A549 (cell line): ENCODE results near the gene IL1R1. TPM values are rescaled to one million over a fixed set of nuclear protein-coding genes. Genes with fewer than 3 reads are reported as not detected.
"Not testable (repeated sequence)": the region's sequence is repeated elsewhere in the genome, so short reads cannot be mapped to it uniquely, and the experiment has no call there.

Experiments
- ATAC-seq, 2 experiments: fragments of 200-7000 bp in 1 of 2; fragments of >200 bp in 1 of 2; cut with Nextera tagmentation in 1 of 2; cut with Tn5 transposase in 1 of 2; 3 replicates each; pipeline versions ENCODE4 v1.8.0 to v1.9.1; 2018 to 2020; ENCODE audit warnings: mild to moderate bottlenecking in 1 of 2, moderate library complexity in 1 of 2
- CTCF ChIA-PET: fragments of 300-600 bp; sonication (Branson Sonifier 250); formaldehyde crosslinking; extraction: SDS; loops from one replicate; lab custom pipeline; 2021; ENCODE audit warnings: antibody characterized with exemption, inconsistent platforms; lab: Yijun Ruan, JAX
- POLR2A ChIA-PET: fragments of 350-600 bp; formaldehyde crosslinking; extraction: SDS; loops from one replicate; lab custom pipeline; 2021; ENCODE audit warnings: antibody characterized with exemption, inconsistent platforms; lab: Yijun Ruan, JAX
- DNase-seq, 2 experiments: peaks; one replicate each; pipeline versions ENCODE4 v3.0.0 to v3.0.0-alpha.2; 2011 to 2016; ENCODE audit warnings: low read depth in 1 of 2, low spot score in 1 of 2
- FAIRE-seq: peaks from 2 replicates; lab custom pipeline; 2011; peaks lifted over from hg19 to GRCh38; lab: Jason Lieb, UNC
- H3K27ac ChIP-seq, 2 experiments: fragments of >200 bp; sonication (Bioruptor Twin); formaldehyde crosslinking; 3 replicates each; pipeline ENCODE4 v1.5.1; 2016 to 2017
- H3K4me1 ChIP-seq: fragments of >200 bp; sonication (Bioruptor Twin); formaldehyde crosslinking; 3 replicates; pipeline ENCODE4 v1.6.1; 2016
- H3K4me2 ChIP-seq: fragments of >200 bp; sonication (Bioruptor Twin); formaldehyde crosslinking; 3 replicates; pipeline ENCODE4 v1.6.1; 2016
- H3K4me3 ChIP-seq: fragments of >200 bp; sonication (Bioruptor Twin); formaldehyde crosslinking; 3 replicates; pipeline ENCODE4 v1.5.1; 2016
- H3K9me3 ChIP-seq: fragments of >200 bp; sonication (Bioruptor Twin); formaldehyde crosslinking; 3 replicates; pipeline ENCODE4 v1.6.1; 2016
- BHLHE40 ChIP-seq: IDR thresholded peaks from 2 replicates; pipeline ENCODE4 v1.6.1; 2012; ENCODE audit warnings: low read depth, low read length, inconsistent platforms
- CEBPB ChIP-seq, 2 experiments: fragments of >200 bp in 1 of 2; sonication (Bioruptor Twin) in 1 of 2; formaldehyde crosslinking in 1 of 2; IDR thresholded peaks; 2 replicates each; pipeline ENCODE4 v1.6.1; 2012 to 2016
- CHD2 ChIP-seq: fragments of 150-350 bp; IDR thresholded peaks from 2 replicates; pipeline ENCODE4 v1.6.1; 2014; ENCODE audit warnings: low read length; ENCODE audit not compliant: partially characterized antibody
- CHD4 ChIP-seq: fragments of 200-600 bp; sonication (generic); IDR thresholded peaks from 2 replicates; pipeline ENCODE4 v1.6.1; 2016; ENCODE audit warnings: antibody characterized with exemption, mild to moderate bottlenecking, borderline replicate concordance
- E2F6 ChIP-seq: IDR thresholded peaks from 2 replicates; pipeline ENCODE4 v1.6.1; 2012; ENCODE audit warnings: low read depth, borderline replicate concordance
- EP300 ChIP-seq, 2 experiments: fragments of >200 bp; sonication (Bioruptor Twin); formaldehyde crosslinking; IDR thresholded peaks; 2 replicates in 1 of 2; 3 replicates in 1 of 2; pipeline ENCODE4 v1.6.1; 2016 to 2017
- ESRRA ChIP-seq: fragments of 150-350 bp; IDR thresholded peaks from 2 replicates; pipeline ENCODE4 v1.6.1; 2014; ENCODE audit warnings: mild to moderate bottlenecking, low read length, borderline replicate concordance
- FOSB ChIP-seq: fragments of 250-450 bp; sonication (Bioruptor Pico); IDR thresholded peaks from 2 replicates; pipeline ENCODE4 v1.5.0; 2020; ENCODE audit warnings: mild to moderate bottlenecking, moderate library complexity
- GATA3 ChIP-seq: IDR thresholded peaks from 2 replicates; pipeline ENCODE4 v1.6.1; 2012; ENCODE audit warnings: borderline replicate concordance
- HDAC2 ChIP-seq: fragments of 200-600 bp; sonication (generic); IDR thresholded peaks from 2 replicates; pipeline ENCODE4 v1.6.1; 2016
- HMGXB4 ChIP-seq: fragments of 250-450 bp; sonication (Bioruptor Pico); IDR thresholded peaks from 2 replicates; pipeline ENCODE4 v1.5.0; 2021; ENCODE audit warnings: mild to moderate bottlenecking, moderate library complexity, borderline replicate concordance
- HOXB5 ChIP-seq: fragments of 250-450 bp; sonication (Bioruptor Pico); IDR thresholded peaks from 2 replicates; pipeline ENCODE4 v1.5.0; 2020; ENCODE audit warnings: mild to moderate bottlenecking, moderate library complexity
- JUNB ChIP-seq: fragments of >200 bp; sonication (Bioruptor Twin); formaldehyde crosslinking; IDR thresholded peaks from 2 replicates; pipeline ENCODE4 v1.6.1; 2016
- KDM1A ChIP-seq: fragments of 200-600 bp; sonication (generic); IDR thresholded peaks from 2 replicates; pipeline ENCODE4 v1.6.1; 2016; ENCODE audit warnings: low read depth, mild to moderate bottlenecking
- NFE2L2 ChIP-seq: fragments of 150-350 bp; conservative IDR thresholded peaks from 2 replicates; pipeline ENCODE4 v1.6.1; 2014; ENCODE audit warnings: low read length
- NR3C1 ChIP-seq: fragments of >200 bp; sonication (Bioruptor Twin); formaldehyde crosslinking; IDR thresholded peaks from 3 replicates; pipeline ENCODE4 v1.6.1; 2017
- PBX3 ChIP-seq: IDR thresholded peaks from 2 replicates; pipeline ENCODE4 v1.6.1; 2012
- POLR2A ChIP-seq: IDR thresholded peaks from 2 replicates; pipeline ENCODE4 v1.6.1; 2012; ENCODE audit warnings: mild to moderate bottlenecking, low read length
- RFX5 ChIP-seq: fragments of 450-650 bp; IDR thresholded peaks from 2 replicates; pipeline ENCODE4 v1.7.1; 2014; ENCODE audit warnings: antibody characterized with exemption, mild to moderate bottlenecking, moderate library complexity
- TFCP2L1 ChIP-seq: fragments of 250-450 bp; sonication (Bioruptor Pico); IDR thresholded peaks from 2 replicates; pipeline ENCODE4 v1.5.0; 2021; ENCODE audit warnings: mild to moderate bottlenecking
- TP53 ChIP-seq: fragments of 250-450 bp; sonication (Bioruptor Pico); IDR thresholded peaks from 2 replicates; pipeline ENCODE4 v1.5.0; 2021; ENCODE audit warnings: mild to moderate bottlenecking, moderate library complexity
- WGBS: methylation state at CpG from one replicate; pipeline ENCODE4 v1.1.6; 2017; ENCODE audit errors: missing lambda C conversion rate; 5-methylcytosine and 5-hydroxymethylcytosine counted together
- polyA plus RNA-seq, 4 experiments: library from polyadenylated mRNA; depleted of rRNA in 3 of 4; stranded (reverse); fragments of >200 nt; fragmentation: RNase III in 1 of 4; extraction: RNeasy Plus Mini Kit Qiagen cat#74134 plus additional on column Dnase treatment in 1 of 4; gene quantifications; 2 replicates in 3 of 4; 3 replicates in 1 of 4; pipeline ENCODE4 v1.2.3, GENCODE V29; 2011 to 2017

Gene IL1R1
- polyA plus RNA-seq, 2 of the 4 experiments (the other 2 are of a cell fraction), result 32.5 to 34.7 TPM

- ATAC-seq (no peak), FAIRE-seq (no peak), DNase-seq (no peak)
- CTCF ChIA-PET, result interaction anchor here (0.5 to 1.0 kb wide), 4 partner anchors 31 to 135 kb away, joined by 3 to 5 read pairs (median 4); no protein-coding TSS in a partner anchor
- peaks cover 59% of the 10 kb centered on the region for H3K4me1 ChIP-seq
- peaks cover 8% of the 10 kb centered on the region; the same call in 1 of the 3 replicates for H3K9me3 ChIP-seq
- TF ChIP-seq KDM1A, result no peak
- no peak for TF ChIP-seq HOXB5
- no peak for TF ChIP-seq NR3C1
- TF ChIP-seq CEBPB (IDR thresholded peaks at IDR 0.05), result no peak
- no peak overlapping the region for H3K4me3 ChIP-seq
- 38% methylated on average over 5 of the region's 5 CpGs for WGBS
- peak overlapping the region; percentile 54 for H3K4me2 ChIP-seq
- H3K27ac ChIP-seq, result peak overlapping the region; percentile 76 to 82
- POLR2A ChIA-PET, result interaction anchor here (0.8 kb wide), 1 partner anchor 7 kb away, joined by 3 read pairs; no protein-coding TSS in a partner anchor
These were observed 41.3 kb upstream of the IL1R1 start for GRCh38 chr2:102101097-102101848.

- Histone ChIP-seq H3K9me3 (peaks cover 8% of the 10 kb centered on the region; the same call in 1 of the 3 replicates), H3K4me3 (no peak overlapping the region), H3K4me2 (peak overlapping the region; percentile 54), H3K4me1 (peaks cover 61% of the 10 kb centered on the region), H3K27ac (peak overlapping the region; percentile 76 to 82)
- POLR2A ChIA-PET, result no interaction called here
- CTCF ChIA-PET, result interaction anchor here (0.8 to 1.0 kb wide), 3 partner anchors 32 to 132 kb away, joined by 3 to 4 read pairs (median 3); no protein-coding TSS in a partner anchor
- FAIRE-seq (no peak), ATAC-seq (no peak), DNase-seq (no peak)
- TF ChIP-seq FOSB (CRISPR knock-in tag) (no peak), GATA3 (0 out of 2 replicates have a peak, but pooled peaks have one; percentile 17), CHD4 (peak; percentile 52; the same call in 1 of the 2 replicates), ESRRA (no peak)
- WGBS, result 51% methylated on average over 4 of the region's 4 CpGs
These were observed 40.5 kb upstream of the IL1R1 start for GRCh38 chr2:102101849-102102635.

- H3K4me3 ChIP-seq, DNase-seq, H3K4me2 ChIP-seq, H3K9me3 ChIP-seq, POLR2A ChIA-PET, ATAC-seq, FAIRE-seq: not testable (repeated sequence)
- Histone ChIP-seq H3K27ac (peak overlapping the region; percentile 76 to 96; a peak in 4 of 6 replicates), H3K4me1 (peaks cover 66% of the 10 kb centered on the region)
- WGBS, result 81% methylated on average over 3 of the region's 3 CpGs
- TF ChIP-seq HDAC2, result peak; percentile 72; the same call in 1 of the 2 replicates
- TF ChIP-seq KDM1A, result peak; percentile 89
- CTCF ChIA-PET, result interaction anchor here (0.8 to 0.9 kb wide), 2 partner anchors 64 to 131 kb away, joined by 3 read pairs; no protein-coding TSS in a partner anchor
These were observed 40.0 kb upstream of the IL1R1 start for GRCh38 chr2:102102636-102102948.

- peaks cover 6% of the 10 kb centered on the region; the same call in 1 of the 3 replicates for H3K9me3 ChIP-seq
- FAIRE-seq (no peak), DNase-seq (no peak), ATAC-seq (no peak)
- H3K4me3 ChIP-seq, result no peak overlapping the region
- 0 out of 3 replicates have a peak overlapping the region, but pooled peaks have one; percentile 74 for H3K4me2 ChIP-seq
- WGBS, result 94% methylated on average over 8 of the region's 8 CpGs
- TF ChIP-seq EP300 (IDR thresholded peaks at IDR 0.05), result no peak
- no peak for TF ChIP-seq RFX5
- no peak for TF ChIP-seq CHD2
- TF ChIP-seq NFE2L2, result no peak
- no peak for TF ChIP-seq E2F6
- no peak for TF ChIP-seq HMGXB4 (CRISPR knock-in tag)
- no peak for TF ChIP-seq TP53 (CRISPR knock-in tag)
- TF ChIP-seq JUNB, result no peak
- TF ChIP-seq BHLHE40, result no peak
- no peak for TF ChIP-seq POLR2A
- TF ChIP-seq PBX3, result no peak
- TF ChIP-seq TFCP2L1 (CRISPR knock-in tag), result no peak
- CTCF ChIA-PET, result interaction anchor here (1.0 to 3.7 kb wide), 5 partner anchors 11 to 137 kb away, joined by 3 to 29 read pairs (median 7); no protein-coding TSS in a partner anchor
- peak overlapping the region; percentile 96 to 97 for H3K27ac ChIP-seq
- POLR2A ChIA-PET, result no interaction called here
- peaks cover 72% of the 10 kb centered on the region for H3K4me1 ChIP-seq
These were observed 39.3 kb upstream of the IL1R1 start for GRCh38 chr2:102103284-102103683.
